ENCODE results near the gene SAMSN1.

GRCh38 chr21:14487490-14488432 is 58.4 kb downstream of the SAMSN1 start:
- TF ChIP-seq CTCF (IDR thresholded peaks at IDR 0.05), result no peak
- no peak for TF ChIP-seq POLR2A (IDR thresholded peaks at IDR 0.05)
